ENCODE results near the gene NACAD.
A peak's percentile ranks its signal among the peaks of the same experiment; 100 is the strongest.

Gene NACAD

GRCh38 chr7:45099891-45100760 lies 11.4 kb upstream of the NACAD start:
- H3K4me1 ChIP-seq (ENCODE audit: control insufficient read depth in 2 of 2, insufficient read depth in 1 of 2, low read depth in 1 of 2, low read length in 2 of 2) = no peaks in the 10 kb centered on the region
- no peak overlapping the region for H3K9ac ChIP-seq (ENCODE audit: low read depth, low read length, poor library complexity)
- H3K14ac ChIP-seq (ENCODE audit: low read length) = no peak overlapping the region
- H2BK15ac ChIP-seq (ENCODE audit: low read length) = no peak overlapping the region
- H3K4me2 ChIP-seq (ENCODE audit: insufficient read depth, low read length, poor library complexity, severe bottlenecking) = no peak overlapping the region
- H3K27me3 ChIP-seq (ENCODE audit: control insufficient read depth in 3 of 3, insufficient read depth in 3 of 3, low read depth in 1 of 3, low read length in 3 of 3) = no peaks in the 10 kb centered on the region
- no peak overlapping the region for H3K27ac ChIP-seq (replicated peaks; ENCODE audit: low read length)
- H2BK12ac ChIP-seq (ENCODE audit: low read length) = no peak overlapping the region
- H2AK5ac ChIP-seq (ENCODE audit: low read depth, low read length) = no peak overlapping the region
- no peak overlapping the region for H3K4ac ChIP-seq (ENCODE audit: low read length)
- peaks cover 2% of the 10 kb centered on the region for H3K79me1 ChIP-seq (ENCODE audit: low read depth, low read length)
- no peak overlapping the region for H3K4me3 ChIP-seq (ENCODE audit: low read length in 2 of 2)
- H2BK5ac ChIP-seq (ENCODE audit: low read length) = no peak overlapping the region
- H2AFZ ChIP-seq (ENCODE audit: low read length) = no peak overlapping the region
- H3K9me3 ChIP-seq (replicated peaks in 1 of 2; ENCODE audit: control insufficient read depth in 2 of 2, insufficient read depth in 1 of 2, low read depth in 1 of 2, low read length in 2 of 2) = no peaks in the 10 kb centered on the region
- no peak overlapping the region for H4K91ac ChIP-seq (ENCODE audit: low read depth, low read length, poor library complexity)
- H3K23ac ChIP-seq (ENCODE audit: low read depth, low read length, poor library complexity) = peak overlapping the region; percentile 43
- H2BK120ac ChIP-seq (ENCODE audit: low read depth, low read length) = no peak overlapping the region
- DNase-seq (ENCODE audit: low spot score) = no peak
- H3K18ac ChIP-seq (ENCODE audit: low read length) = no peak overlapping the region
- peaks cover 59 to 72% of the 10 kb centered on the region in 2 donors for H3K36me3 ChIP-seq (replicated peaks in 1 of 2; ENCODE audit: control insufficient read depth in 2 of 2, insufficient read depth in 2 of 2, low read length in 2 of 2)
- WGBS, 2 donors (ENCODE audit: extremely low coverage in 2 of 2, insufficient read length in 2 of 2, insufficient replicate concordance in 1 of 2) = no CpG with 5 or more reads among the region's 16 CpGs
- no peak overlapping the region for H4K8ac ChIP-seq (ENCODE audit: low read depth, low read length)

DNA sequence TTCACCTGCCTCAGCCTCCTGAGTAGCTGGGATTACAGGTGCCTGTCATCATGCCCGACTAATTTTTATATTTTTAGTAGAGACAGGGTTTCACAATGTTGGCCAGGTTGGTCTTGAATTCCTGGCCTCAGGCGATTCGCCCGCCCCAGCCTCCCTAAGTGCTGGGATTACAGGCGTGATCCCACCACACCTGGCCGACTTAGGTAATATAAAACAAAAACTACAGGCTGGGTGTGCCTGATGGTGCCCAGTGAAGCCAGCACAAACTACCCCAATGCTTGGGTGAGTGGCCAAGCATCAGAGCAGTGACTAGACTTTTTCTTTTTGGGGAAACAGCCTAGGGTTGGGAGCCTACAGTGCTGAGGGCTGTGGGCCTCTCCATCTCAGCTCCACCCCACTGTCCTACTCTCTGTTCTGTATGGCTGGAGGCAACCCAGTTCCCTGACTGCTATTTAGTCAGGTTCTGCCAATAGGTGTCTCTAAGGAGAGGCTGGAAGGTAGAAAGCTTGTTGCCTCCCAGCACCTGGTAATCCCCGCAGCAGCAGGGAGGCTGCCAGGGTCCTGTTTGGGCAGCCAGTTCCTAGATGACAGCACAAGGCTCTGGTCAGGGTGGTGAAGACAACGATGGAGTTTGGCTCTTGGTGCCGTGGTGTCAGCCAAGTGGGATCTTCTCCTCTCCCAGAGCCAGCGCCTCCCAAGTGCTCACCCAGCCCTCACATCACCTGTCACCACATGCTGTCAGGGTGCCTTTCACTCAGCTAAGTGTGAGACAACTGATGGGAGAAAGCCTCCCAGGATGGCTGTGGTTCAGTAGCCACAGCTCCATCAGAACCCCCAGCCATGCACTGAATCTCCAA lies 10.4 kb upstream of the NACAD start:
- Histone ChIP-seq H3K4me2 (ENCODE audit: insufficient read depth, low read length, poor library complexity, severe bottlenecking) (no peak overlapping the region), H3K23ac (ENCODE audit: low read depth, low read length, poor library complexity) (no peak overlapping the region), H3K14ac (ENCODE audit: low read length) (no peak overlapping the region), H3K79me1 (ENCODE audit: low read depth, low read length) (peaks cover 2% of the 10 kb centered on the region), H3K9me3 (replicated peaks in 1 of 2; ENCODE audit: control insufficient read depth in 2 of 2, insufficient read depth in 1 of 2, low read depth in 1 of 2, low read length in 2 of 2) (no peaks in the 10 kb centered on the region), H2AFZ (ENCODE audit: low read length) (no peak overlapping the region), H4K8ac (ENCODE audit: low read depth, low read length) (no peak overlapping the region), H3K27ac (replicated peaks; ENCODE audit: low read length) (no peak overlapping the region), H3K4me1 (ENCODE audit: control insufficient read depth in 2 of 2, insufficient read depth in 1 of 2, low read depth in 1 of 2, low read length in 2 of 2) (no peaks in the 10 kb centered on the region), H2BK12ac (ENCODE audit: low read length) (no peak overlapping the region), H2BK5ac (ENCODE audit: low read length) (no peak overlapping the region), H3K9ac (ENCODE audit: low read depth, low read length, poor library complexity) (no peak overlapping the region), H3K4ac (ENCODE audit: low read length) (no peak overlapping the region), H3K4me3 (ENCODE audit: low read length in 2 of 2) (no peak overlapping the region), H2BK15ac (ENCODE audit: low read length) (no peak overlapping the region), H2AK5ac (ENCODE audit: low read depth, low read length) (no peak overlapping the region), H4K91ac (ENCODE audit: low read depth, low read length, poor library complexity) (no peak overlapping the region), H2BK120ac (ENCODE audit: low read depth, low read length) (no peak overlapping the region), H3K27me3 (ENCODE audit: control insufficient read depth in 3 of 3, insufficient read depth in 3 of 3, low read depth in 1 of 3, low read length in 3 of 3) (no peaks in the 10 kb centered on the region), H3K36me3 (replicated peaks in 1 of 2; ENCODE audit: control insufficient read depth in 2 of 2, insufficient read depth in 2 of 2, low read length in 2 of 2) (peaks cover 50 to 63% of the 10 kb centered on the region in 2 donors), H3K18ac (ENCODE audit: low read length) (no peak overlapping the region)
- WGBS, 2 donors (ENCODE audit: extremely low coverage in 2 of 2, insufficient read length in 2 of 2, insufficient replicate concordance in 1 of 2) = no CpG with 5 or more reads among the region's 10 CpGs
- no peak for DNase-seq (ENCODE audit: low spot score)

GRCh38 chr7:45092931-45093235 lies 4.1 kb upstream of the NACAD start:
- no peak overlapping the region for H2AK5ac ChIP-seq (ENCODE audit: low read depth, low read length)
- H3K4me3 ChIP-seq (ENCODE audit: low read length in 2 of 2) = no peak overlapping the region
- no peak overlapping the region for H3K14ac ChIP-seq (ENCODE audit: low read length)
- H2BK12ac ChIP-seq (ENCODE audit: low read length) = no peak overlapping the region
- no peak for DNase-seq (ENCODE audit: low spot score)
- H3K9me3 ChIP-seq (replicated peaks in 1 of 2; ENCODE audit: control insufficient read depth in 2 of 2, insufficient read depth in 1 of 2, low read depth in 1 of 2, low read length in 2 of 2) = no peaks in the 10 kb centered on the region
- H2BK15ac ChIP-seq (ENCODE audit: low read length) = no peak overlapping the region
- no peak overlapping the region for H4K8ac ChIP-seq (ENCODE audit: low read depth, low read length)
- peaks cover 0 to under 1% of the 10 kb centered on the region in 2 donors for H3K36me3 ChIP-seq (replicated peaks in 1 of 2; ENCODE audit: control insufficient read depth in 2 of 2, insufficient read depth in 2 of 2, low read length in 2 of 2)
- no peak overlapping the region for H3K23ac ChIP-seq (ENCODE audit: low read depth, low read length, poor library complexity)
- H3K27ac ChIP-seq (replicated peaks; ENCODE audit: low read length) = no peak overlapping the region
- no CpG with 5 or more reads among the region's 3 CpGs for WGBS, 2 donors (ENCODE audit: extremely low coverage in 2 of 2, insufficient read length in 2 of 2, insufficient replicate concordance in 1 of 2)
- no peak overlapping the region for H4K91ac ChIP-seq (ENCODE audit: low read depth, low read length, poor library complexity)
- no peak overlapping the region for H3K4me2 ChIP-seq (ENCODE audit: insufficient read depth, low read length, poor library complexity, severe bottlenecking)
- H3K4ac ChIP-seq (ENCODE audit: low read length) = no peak overlapping the region
- no peaks in the 10 kb centered on the region for H3K79me1 ChIP-seq (ENCODE audit: low read depth, low read length)
- no peak overlapping the region for H2AFZ ChIP-seq (ENCODE audit: low read length)
- no peak overlapping the region for H3K18ac ChIP-seq (ENCODE audit: low read length)
- H2BK120ac ChIP-seq (ENCODE audit: low read depth, low read length) = no peak overlapping the region
- no peak overlapping the region for H2BK5ac ChIP-seq (ENCODE audit: low read length)
- H3K27me3 ChIP-seq (ENCODE audit: control insufficient read depth in 3 of 3, insufficient read depth in 3 of 3, low read depth in 1 of 3, low read length in 3 of 3) = peaks cover 0 to 10% (median 4%) of the 10 kb centered on the region in 3 experiments
- H3K9ac ChIP-seq (ENCODE audit: low read depth, low read length, poor library complexity) = no peak overlapping the region
- peaks cover 2 to 8% of the 10 kb centered on the region in 2 donors for H3K4me1 ChIP-seq (ENCODE audit: control insufficient read depth in 2 of 2, insufficient read depth in 1 of 2, low read depth in 1 of 2, low read length in 2 of 2)

Data from neuronal stem cell (in vitro differentiated cells).